ENCODE data around the gene CBFA2T3. TPM values are rescaled to one million over a fixed set of nuclear protein-coding genes. Genes with fewer than 3 reads are reported as not detected.

CBFA2T3 gene
- total RNA-seq, 1 experiment from 2014 or later = 2.1 TPM

GRCh38 chr16:88945473-88945872, 31.5 kb downstream of the CBFA2T3 start:
- no TSS peak for BruUV-seq (replicated peaks)
- Histone ChIP-seq H3K9me3 (no peaks in the 10 kb centered on the region), H3K4me1 (peaks cover 4% of the 10 kb centered on the region; the same call in 1 of the 2 replicates), H3K36me3 (ENCODE audit: control insufficient read depth, insufficient read depth, low read length) (no peaks in the 10 kb centered on the region), H3K4me3 (ENCODE audit: low read depth, low read length) (no peak overlapping the region), H3K27me3 (replicated peaks; ENCODE audit: control insufficient read depth, insufficient read depth, low read length) (no peaks in the 10 kb centered on the region; the same call in 1 of the 2 replicates)
- no peaks in the 10 kb centered on the region for H3K4me1 Mint-ChIP-seq (ENCODE audit: low read depth, unreplicated experiment)
- ChIA-PET POLR2A (no interaction called here), CTCF (no interaction called here)
- intact Hi-C loops (cut with micrococcal nuclease; ENCODE audit: unreplicated experiment) = loop anchor here (10.0 kb wide), 2 partner anchors 59 to 219 kb away; no protein-coding TSS in a partner anchor
- H3K27me3 Mint-ChIP-seq (ENCODE audit: insufficient read depth, unreplicated experiment) = peaks cover 41% of the 10 kb centered on the region
- TF ChIP-seq CTCF (IDR thresholded peaks at IDR 0.05; ENCODE audit: insufficient read depth in 1 of 2, low read depth in 1 of 2, low read length in 1 of 2, severe bottlenecking in 1 of 2, unreplicated experiment in 1 of 2) = no peak
- H3K4me3 Mint-ChIP-seq (ENCODE audit: unreplicated experiment) = no peak overlapping the region
- H3K36me3 Mint-ChIP-seq (ENCODE audit: insufficient read depth, unreplicated experiment) = no peaks in the 10 kb centered on the region
- H3K9me3 Mint-ChIP-seq (ENCODE audit: unreplicated experiment) = no peaks in the 10 kb centered on the region
- no peak for DNase-seq
- H3K27ac Mint-ChIP-seq (ENCODE audit: unreplicated experiment) = no peak overlapping the region

DNA sequence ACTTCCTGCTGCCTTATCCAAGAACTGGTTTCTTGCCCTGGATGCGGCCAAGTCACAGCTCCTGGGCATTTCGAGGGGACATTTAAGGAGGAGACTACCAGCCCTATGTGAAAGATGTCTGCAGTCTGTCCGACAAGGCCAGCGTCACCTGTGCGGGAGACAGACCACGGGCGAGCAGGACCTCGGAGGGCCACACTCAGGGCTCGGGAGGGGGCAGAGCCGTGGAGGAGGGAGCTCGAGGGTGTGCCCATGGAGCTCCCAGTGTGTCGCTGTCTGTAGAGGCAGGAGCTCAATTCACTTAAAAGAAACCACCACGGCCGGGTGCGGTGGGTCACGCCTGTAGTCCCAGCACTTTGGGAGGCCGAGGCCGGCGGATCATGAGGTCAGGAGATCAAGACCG, 33.3 kb downstream of the CBFA2T3 start:
- peaks cover 40% of the 10 kb centered on the region for H3K27me3 Mint-ChIP-seq (ENCODE audit: insufficient read depth, unreplicated experiment)
- H3K9me3 Mint-ChIP-seq (ENCODE audit: unreplicated experiment) = no peaks in the 10 kb centered on the region
- no peak overlapping the region for H3K27ac Mint-ChIP-seq (ENCODE audit: unreplicated experiment)
- CTCF ChIA-PET = interaction anchor here (0.6 kb wide), 1 partner anchor 274 kb away, joined by 8 read pairs; the partner anchor contains the start of gene ZNF778
- no peak for TF ChIP-seq CTCF (IDR thresholded peaks at IDR 0.05; ENCODE audit: insufficient read depth in 1 of 2, low read depth in 1 of 2, low read length in 1 of 2, severe bottlenecking in 1 of 2, unreplicated experiment in 1 of 2)
- intact Hi-C loops (cut with micrococcal nuclease; ENCODE audit: unreplicated experiment) = loop anchor here (10.0 kb wide), 2 partner anchors 61 to 221 kb away; no protein-coding TSS in a partner anchor
- H3K36me3 Mint-ChIP-seq (ENCODE audit: insufficient read depth, unreplicated experiment) = no peaks in the 10 kb centered on the region
- Histone ChIP-seq H3K27me3 (replicated peaks; ENCODE audit: control insufficient read depth, insufficient read depth, low read length) (no peaks in the 10 kb centered on the region; the same call in none of the 2 replicates), H3K9me3 (no peaks in the 10 kb centered on the region), H3K4me3 (ENCODE audit: low read depth, low read length) (no peak overlapping the region), H3K4me1 (peaks cover 4% of the 10 kb centered on the region; the same call in 1 of the 2 replicates), H3K36me3 (ENCODE audit: control insufficient read depth, insufficient read depth, low read length) (no peaks in the 10 kb centered on the region)
- POLR2A ChIA-PET = no interaction called here
- H3K4me3 Mint-ChIP-seq (ENCODE audit: unreplicated experiment) = no peak overlapping the region
- DNase-seq = no peak
- H3K4me1 Mint-ChIP-seq (ENCODE audit: low read depth, unreplicated experiment) = no peaks in the 10 kb centered on the region
- BruUV-seq (replicated peaks) = no TSS peak

GRCh38 chr16:88943131-88943664, 33.8 kb downstream of the CBFA2T3 start:
- Histone ChIP-seq H3K36me3 (ENCODE audit: control insufficient read depth, insufficient read depth, low read length) (no peaks in the 10 kb centered on the region), H3K9me3 (no peaks in the 10 kb centered on the region), H3K27me3 (replicated peaks; ENCODE audit: control insufficient read depth, insufficient read depth, low read length) (no peaks in the 10 kb centered on the region; the same call in none of the 2 replicates), H3K4me3 (ENCODE audit: low read depth, low read length) (no peak overlapping the region), H3K4me1 (peaks cover 4% of the 10 kb centered on the region; the same call in 1 of the 2 replicates)
- H3K4me3 Mint-ChIP-seq (ENCODE audit: unreplicated experiment) = no peak overlapping the region
- POLR2A ChIA-PET = no interaction called here
- intact Hi-C loops (cut with micrococcal nuclease; ENCODE audit: unreplicated experiment) = loop anchor here (10.0 kb wide), 2 partner anchors 62 to 222 kb away; no protein-coding TSS in a partner anchor
- H3K9me3 Mint-ChIP-seq (ENCODE audit: unreplicated experiment) = no peaks in the 10 kb centered on the region
- TF ChIP-seq CTCF (IDR thresholded peaks at IDR 0.05; ENCODE audit: insufficient read depth in 1 of 2, low read depth in 1 of 2, low read length in 1 of 2, severe bottlenecking in 1 of 2, unreplicated experiment in 1 of 2) = no peak
- H3K27me3 Mint-ChIP-seq (ENCODE audit: insufficient read depth, unreplicated experiment) = peaks cover 37% of the 10 kb centered on the region
- H3K4me1 Mint-ChIP-seq (ENCODE audit: low read depth, unreplicated experiment) = no peaks in the 10 kb centered on the region
- no TSS peak for BruUV-seq (replicated peaks)
- H3K36me3 Mint-ChIP-seq (ENCODE audit: insufficient read depth, unreplicated experiment) = no peaks in the 10 kb centered on the region
- H3K27ac Mint-ChIP-seq (ENCODE audit: unreplicated experiment) = no peak overlapping the region
- no peak for DNase-seq
- CTCF ChIA-PET = no interaction called here

Data from Caco-2 (cell line).